ENCODE data around the gene GALNT17. TPM values are rescaled to one million over a fixed set of nuclear protein-coding genes. Genes with fewer than 3 reads are reported as not detected.
"Not testable (repeated sequence)": the region's sequence is repeated elsewhere in the genome, so short reads cannot be mapped to it uniquely, and the experiment has no call there.

GALNT17 gene
- total RNA-seq, 1 donor from 2014 or later: 2.2 TPM

- DNase-seq (ENCODE audit: low spot score): no peak
Observed at GRCh38 chr7:71157757-71158156, 25.8 kb downstream of the GALNT17 start.

DNA sequence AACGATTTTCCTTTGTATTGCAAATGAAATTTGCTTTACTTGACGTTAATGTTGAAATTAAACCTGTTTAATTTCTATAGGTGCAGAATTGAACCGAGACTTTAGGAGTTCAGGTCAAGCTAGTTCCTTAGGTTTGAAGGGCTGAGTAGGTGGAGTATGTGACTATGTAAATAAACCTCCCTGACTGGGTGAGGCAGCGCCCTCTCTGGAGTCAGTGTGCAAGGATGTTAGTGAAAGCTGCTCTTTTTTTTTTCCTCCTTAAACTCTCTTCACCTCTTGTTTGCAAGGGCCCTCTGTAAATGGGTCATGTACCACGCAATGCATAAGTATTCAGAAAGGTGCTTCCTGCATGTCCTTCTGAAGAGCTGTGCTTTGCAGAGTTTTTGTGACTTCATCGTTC is 33.8 kb downstream of the GALNT17 start:
- DNase-seq (ENCODE audit: low spot score): no peak

GRCh38 chr7:71171476-71171875 is 39.5 kb downstream of the GALNT17 start:
- DNase-seq (ENCODE audit: low spot score): no peak

DNA sequence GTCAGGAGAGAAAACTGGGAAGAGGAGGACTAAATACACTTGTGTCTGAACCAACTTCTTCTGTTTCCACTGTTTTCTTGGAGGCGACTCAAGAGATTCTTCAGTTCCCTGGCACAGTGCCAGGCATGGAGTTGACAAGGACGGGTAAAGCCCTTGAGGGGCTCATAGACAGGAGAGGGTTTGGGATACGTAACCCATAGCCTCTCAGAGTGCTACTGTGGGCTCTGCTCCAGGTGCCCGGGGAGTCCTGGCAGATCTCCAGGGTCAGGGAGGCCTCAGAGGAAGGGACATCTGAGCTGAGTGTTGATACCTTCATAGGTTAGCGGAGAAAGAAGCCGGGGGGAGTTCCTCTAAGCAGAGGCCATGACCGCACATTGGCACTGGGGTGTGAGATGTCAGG is 42.0 kb downstream of the GALNT17 start:
- peak; percentile 67 for DNase-seq (ENCODE audit: low spot score)

DNA sequence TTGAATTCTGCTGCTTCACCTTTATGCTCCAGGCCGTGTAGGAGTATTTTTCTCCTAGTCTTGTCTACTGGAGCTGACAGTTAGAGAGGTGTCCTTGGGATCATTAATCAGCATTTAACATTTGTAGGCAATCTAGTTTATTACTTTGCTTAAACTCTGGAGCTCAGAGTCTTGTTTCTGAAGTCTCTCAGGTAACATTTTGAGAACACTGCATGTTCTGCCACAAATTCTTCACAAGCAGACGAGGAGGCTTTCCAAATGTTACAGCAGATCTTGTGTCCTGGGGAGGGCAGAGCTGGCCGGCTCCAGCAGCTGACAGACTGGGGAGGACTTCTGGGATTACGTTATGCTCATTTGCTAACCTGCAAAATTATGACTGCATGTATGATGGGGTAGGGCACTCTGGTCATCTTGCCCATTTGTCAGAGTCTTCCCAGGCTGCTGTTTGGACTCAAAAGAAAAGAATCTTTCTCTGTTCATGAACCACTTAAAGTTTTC is 50.5 kb downstream of the GALNT17 start:
- no peak for DNase-seq (ENCODE audit: low spot score)

- no peak for DNase-seq (ENCODE audit: low spot score)
Observed at GRCh38 chr7:71184136-71184535, 52.2 kb downstream of the GALNT17 start.

GRCh38 chr7:71184609-71185008 is 52.7 kb downstream of the GALNT17 start:
- DNase-seq (ENCODE audit: low spot score): no peak

DNA sequence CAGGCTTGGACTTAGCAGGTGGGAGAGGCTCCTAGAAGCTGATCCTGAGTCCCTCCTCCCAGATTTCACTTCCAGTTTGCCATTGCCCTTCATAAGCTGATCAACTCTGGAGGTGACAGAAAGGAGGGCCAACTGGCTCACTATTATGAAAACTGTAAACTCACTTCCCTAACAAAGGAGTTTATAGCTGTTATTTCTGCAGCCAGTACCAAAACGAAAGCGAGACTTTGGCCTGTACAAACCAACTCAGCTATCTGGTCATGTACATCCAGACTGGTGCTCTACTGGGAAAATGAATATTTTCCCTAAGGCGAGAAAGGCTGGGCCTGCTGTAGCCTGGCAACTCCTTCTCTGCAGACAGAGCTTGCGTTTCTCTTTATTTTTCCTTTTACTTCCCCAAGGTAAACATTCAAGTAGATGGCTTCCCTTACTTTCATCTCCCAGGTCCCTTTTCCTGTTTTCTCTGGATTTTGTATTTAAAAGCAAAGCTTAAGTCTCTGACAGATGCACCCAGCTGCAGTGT is 54.7 kb downstream of the GALNT17 start:
- no peak for DNase-seq (ENCODE audit: low spot score)

DNA sequence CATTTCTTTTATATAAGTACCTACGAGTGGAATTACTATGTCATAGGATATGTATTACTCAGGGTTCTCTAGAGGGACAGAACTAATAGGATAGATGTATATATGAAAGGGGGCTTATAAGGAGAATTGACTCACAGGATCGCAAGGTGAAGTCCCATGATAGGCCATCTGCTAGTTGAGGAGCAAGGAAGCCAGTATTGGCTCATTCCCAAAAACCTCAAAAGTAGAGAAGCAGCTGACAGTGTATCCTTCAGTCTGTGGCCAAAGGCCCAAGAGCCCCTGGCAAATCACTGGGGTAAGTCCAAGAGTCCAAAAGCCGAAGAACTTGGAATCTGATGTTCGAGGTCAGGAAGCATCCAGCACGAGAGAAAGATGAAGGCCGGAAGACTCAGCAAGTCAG is 59.8 kb downstream of the GALNT17 start:
- no peak for DNase-seq (ENCODE audit: low spot score)

DNA sequence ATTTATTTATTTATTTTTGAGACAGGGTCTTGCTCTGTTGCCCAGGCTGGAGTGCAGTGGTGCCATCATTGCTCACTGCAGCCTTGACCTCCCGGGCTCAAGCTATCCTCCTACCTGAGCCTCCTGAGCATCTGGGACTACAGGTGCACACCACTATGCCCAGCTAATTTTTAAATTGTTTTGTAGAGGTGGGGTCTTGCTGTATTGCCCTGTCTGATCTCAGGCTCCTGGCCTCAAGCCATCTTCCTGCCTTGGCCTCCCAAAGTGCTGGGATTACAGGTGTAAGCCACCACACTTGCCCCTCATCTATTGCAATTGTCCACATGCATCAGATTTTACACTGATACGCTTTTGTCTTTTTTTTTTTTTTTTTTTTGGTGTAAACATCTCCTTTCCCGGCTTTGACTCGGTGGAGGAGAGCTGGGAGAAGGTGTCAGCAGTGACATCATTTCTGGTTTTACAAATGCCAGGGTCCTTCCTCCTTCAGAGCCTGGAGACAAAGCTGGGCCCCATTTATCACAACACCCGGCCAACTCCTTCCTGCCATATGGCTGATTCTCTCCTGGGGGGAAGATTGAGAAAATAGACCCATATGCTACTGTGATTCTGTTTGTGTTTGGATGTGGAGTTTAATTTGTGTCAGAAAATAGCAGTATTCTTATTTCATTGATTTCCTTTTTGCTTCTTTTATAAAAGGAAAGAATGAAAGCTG is 61.3 kb downstream of the GALNT17 start:
- no peak for DNase-seq (ENCODE audit: low spot score)

- DNase-seq (ENCODE audit: low spot score): no peak
Observed at GRCh38 chr7:71198391-71198790, 66.4 kb downstream of the GALNT17 start.

GRCh38 chr7:71198887-71199286 is 66.9 kb downstream of the GALNT17 start:
- DNase-seq (ENCODE audit: low spot score): no peak

GRCh38 chr7:71206184-71206583 is 74.2 kb downstream of the GALNT17 start:
- no peak for DNase-seq (ENCODE audit: low spot score)

GRCh38 chr7:71208881-71209280 is 76.9 kb downstream of the GALNT17 start:
- no peak for DNase-seq (ENCODE audit: low spot score)

GRCh38 chr7:71209484-71209883 is 77.5 kb downstream of the GALNT17 start:
- DNase-seq (ENCODE audit: low spot score): not testable (repeated sequence)

GRCh38 chr7:71210220-71210619 is 78.3 kb downstream of the GALNT17 start:
- no peak for DNase-seq (ENCODE audit: low spot score)

DNA sequence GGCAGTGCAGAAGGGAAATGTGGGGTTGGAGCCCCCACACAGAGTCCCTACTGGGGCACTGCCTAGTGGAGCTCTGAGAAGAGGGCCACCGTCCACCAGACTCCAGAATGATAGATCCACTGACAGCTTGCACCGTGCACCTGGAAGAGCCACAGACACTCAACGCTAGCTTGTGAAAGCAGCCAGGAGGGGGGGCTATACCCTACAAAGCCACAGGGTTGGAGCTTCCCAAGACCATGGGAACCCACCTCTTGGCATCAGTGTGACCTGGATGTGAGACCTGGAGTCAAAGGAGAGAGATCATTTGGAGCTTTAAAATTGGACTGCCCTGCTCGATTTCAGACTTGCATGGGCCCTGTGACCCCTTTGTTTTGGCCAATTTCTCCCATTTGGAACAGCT is 80.5 kb downstream of the GALNT17 start:
- not testable (repeated sequence) for DNase-seq (ENCODE audit: low spot score)

DNA sequence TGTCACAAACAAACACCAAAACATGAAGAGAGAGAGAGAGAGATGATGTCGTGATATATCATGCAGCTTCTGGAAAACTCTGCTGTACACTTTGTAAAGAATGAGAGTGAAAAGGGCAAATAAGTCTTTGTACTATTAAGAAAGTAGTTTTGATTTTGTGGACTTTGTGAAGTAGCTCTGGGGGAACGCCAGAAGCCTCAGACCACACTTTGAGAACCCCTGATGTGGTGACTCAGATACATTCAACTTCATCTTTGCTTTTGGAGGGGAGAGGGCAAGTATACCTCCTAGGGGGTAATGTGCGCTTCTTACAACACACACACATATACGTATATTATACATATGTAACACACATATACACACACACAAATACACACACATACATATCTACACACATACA is 84.3 kb downstream of the GALNT17 start:
- no peak for DNase-seq (ENCODE audit: low spot score)

DNA sequence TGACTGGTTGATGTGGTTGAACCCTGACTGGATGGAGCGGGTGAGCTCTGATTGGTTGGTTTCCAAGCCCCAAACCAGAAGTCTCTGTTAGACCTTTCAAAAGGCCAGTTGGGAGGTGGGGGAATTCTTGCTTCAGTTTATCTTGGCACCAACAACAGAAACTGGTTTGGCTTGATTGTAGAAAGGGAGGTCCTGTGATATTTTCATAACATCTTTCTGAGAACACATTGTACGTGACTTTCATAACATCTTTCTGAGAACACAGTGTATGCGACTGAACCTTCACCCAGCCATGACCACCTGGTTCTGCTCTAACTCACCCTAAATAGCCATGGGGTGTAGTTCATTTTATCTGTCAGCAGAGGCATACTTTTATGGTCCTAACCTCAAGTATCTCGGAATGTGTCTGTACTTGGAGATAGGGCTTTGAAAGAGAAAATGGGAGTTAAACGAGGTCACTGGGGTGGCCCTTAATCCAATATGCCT is 88.3 kb downstream of the GALNT17 start:
- no peak for DNase-seq (ENCODE audit: low spot score)

GRCh38 chr7:71221049-71221448 is 89.1 kb downstream of the GALNT17 start:
- DNase-seq (ENCODE audit: low spot score): no peak

DNA sequence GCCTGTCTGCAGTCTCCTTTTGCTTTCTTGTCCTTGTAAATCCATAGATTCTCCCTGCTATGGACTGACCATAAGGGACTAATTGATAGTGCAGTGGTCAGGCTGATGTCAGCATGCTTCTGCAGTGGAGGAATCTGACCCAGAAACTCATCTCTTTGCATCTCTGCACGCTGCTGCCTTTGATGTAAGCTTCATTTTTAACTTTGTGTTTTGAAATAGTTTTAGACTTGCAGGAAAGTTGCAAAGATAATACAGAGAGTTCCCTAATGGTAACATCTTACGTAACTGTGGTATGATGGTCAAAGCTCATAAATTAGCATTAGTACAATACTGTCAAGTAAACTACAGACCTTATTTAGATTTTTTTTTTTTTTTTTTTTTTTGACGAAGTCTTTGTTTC is 89.6 kb downstream of the GALNT17 start:
- DNase-seq (ENCODE audit: low spot score): no peak

DNA sequence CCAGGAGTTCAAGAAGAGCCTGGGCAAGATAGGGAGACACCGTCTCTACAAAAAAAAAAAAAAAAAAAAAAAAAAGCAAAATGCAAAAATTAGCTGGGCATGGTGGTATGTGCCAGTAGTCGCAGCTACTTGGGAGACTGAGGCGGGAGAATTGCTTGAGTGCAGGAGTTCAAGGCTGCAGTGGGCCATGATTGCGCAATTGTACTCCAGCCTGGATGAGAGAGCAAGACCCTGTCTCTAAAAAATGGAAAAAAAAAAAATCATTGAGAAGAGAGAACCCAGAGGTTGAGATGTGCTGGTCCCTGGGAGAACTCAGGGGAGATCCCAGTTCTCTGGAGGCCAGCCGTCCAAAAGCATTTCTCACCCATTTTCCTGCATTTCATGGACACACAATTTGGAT is 95.2 kb downstream of the GALNT17 start:
- no peak for DNase-seq (ENCODE audit: low spot score)

- no peak for DNase-seq (ENCODE audit: low spot score)
Observed at GRCh38 chr7:71229148-71229547, 97.2 kb downstream of the GALNT17 start.

All from mesenteric fat pad (tissue), 1 donor.